ENCODE measurements around the gene CACNA2D1. TPM values are rescaled to one million over a fixed set of nuclear protein-coding genes. Genes with fewer than 3 reads are reported as not detected.

CACNA2D1 gene
- total and polyA plus RNA-seq, 8 donors, result 1.8 to 72.7 (median 5.7) TPM

DNA sequence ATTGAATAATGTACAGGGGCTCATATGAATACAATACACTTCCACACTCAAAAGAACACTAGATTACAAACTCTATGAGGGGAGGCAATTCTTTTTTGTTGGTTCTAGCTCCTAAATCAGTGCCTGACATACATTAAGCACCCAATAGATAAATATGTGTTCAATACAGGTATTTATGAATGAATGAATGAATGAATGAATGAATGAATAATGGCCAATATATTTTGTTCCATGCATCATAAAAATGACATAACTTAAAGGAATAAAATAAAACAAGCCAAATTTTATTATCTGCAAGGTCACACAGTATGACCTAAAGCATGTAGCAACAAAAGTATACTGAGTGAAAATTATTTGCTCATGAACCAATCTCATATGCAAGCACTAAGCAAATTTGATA lies 168.9 kb downstream of the CACNA2D1 start:
- Histone ChIP-seq H3K27me3 (no peaks in the 10 kb centered on the region), H3K36me3 (no peaks in the 10 kb centered on the region), H3K9me3 (no peaks in the 10 kb centered on the region), H3K4me3 (no peak overlapping the region), H3K27ac (no peak overlapping the region), H3K4me1 (no peaks in the 10 kb centered on the region)
- DNase-seq, result no peak
- TF ChIP-seq POLR2A (IDR thresholded peaks at IDR 0.05), result no peak
- TF ChIP-seq, protein P1, sequence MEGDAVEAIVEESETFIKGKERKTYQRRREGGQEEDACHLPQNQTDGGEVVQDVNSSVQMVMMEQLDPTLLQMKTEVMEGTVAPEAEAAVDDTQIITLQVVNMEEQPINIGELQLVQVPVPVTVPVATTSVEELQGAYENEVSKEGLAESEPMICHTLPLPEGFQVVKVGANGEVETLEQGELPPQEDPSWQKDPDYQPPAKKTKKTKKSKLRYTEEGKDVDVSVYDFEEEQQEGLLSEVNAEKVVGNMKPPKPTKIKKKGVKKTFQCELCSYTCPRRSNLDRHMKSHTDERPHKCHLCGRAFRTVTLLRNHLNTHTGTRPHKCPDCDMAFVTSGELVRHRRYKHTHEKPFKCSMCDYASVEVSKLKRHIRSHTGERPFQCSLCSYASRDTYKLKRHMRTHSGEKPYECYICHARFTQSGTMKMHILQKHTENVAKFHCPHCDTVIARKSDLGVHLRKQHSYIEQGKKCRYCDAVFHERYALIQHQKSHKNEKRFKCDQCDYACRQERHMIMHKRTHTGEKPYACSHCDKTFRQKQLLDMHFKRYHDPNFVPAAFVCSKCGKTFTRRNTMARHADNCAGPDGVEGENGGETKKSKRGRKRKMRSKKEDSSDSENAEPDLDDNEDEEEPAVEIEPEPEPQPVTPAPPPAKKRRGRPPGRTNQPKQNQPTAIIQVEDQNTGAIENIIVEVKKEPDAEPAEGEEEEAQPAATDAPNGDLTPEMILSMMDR (IDR thresholded peaks at IDR 0.05), result no peak
- TF ChIP-seq EP300 (IDR thresholded peaks at IDR 0.05), result no peak
- TF ChIP-seq POLR2AphosphoS5 (IDR thresholded peaks at IDR 0.05), result no peak
- intact Hi-C loops (cut with DNase I; ENCODE audit: low total_unique reads), result no loop called here

DNA sequence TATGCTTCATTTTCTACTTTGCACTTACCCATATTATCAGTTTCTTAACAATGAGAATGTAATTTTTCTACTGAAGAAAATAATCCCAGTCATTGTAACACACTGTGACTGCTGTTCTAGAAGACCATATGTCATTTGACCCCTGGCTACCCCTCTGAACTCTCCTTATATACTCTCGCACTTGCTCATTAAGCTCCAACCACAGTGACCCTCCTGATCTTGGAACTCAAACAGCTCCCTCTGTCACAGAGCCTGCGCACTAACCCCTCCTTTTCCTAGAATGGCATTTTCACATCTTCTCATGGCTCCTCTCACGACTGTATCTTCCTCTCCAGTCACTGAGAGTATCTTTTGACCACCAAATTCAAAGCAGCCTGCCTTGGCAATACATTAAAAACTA lies 169.7 kb downstream of the CACNA2D1 start:
- no peak for DNase-seq
- Histone ChIP-seq H3K4me1 (no peaks in the 10 kb centered on the region), H3K27me3 (no peaks in the 10 kb centered on the region), H3K4me3 (no peak overlapping the region), H3K27ac (no peak overlapping the region), H3K9me3 (no peaks in the 10 kb centered on the region), H3K36me3 (no peaks in the 10 kb centered on the region)
- 69 to 78% (median 77%) methylated on average over 3 of the region's 3 CpGs for WGBS, 5 donors
- intact Hi-C loops (cut with DNase I; ENCODE audit: low total_unique reads), result no loop called here
- TF ChIP-seq EP300 (IDR thresholded peaks at IDR 0.05) (no peak), POLR2AphosphoS5 (IDR thresholded peaks at IDR 0.05) (no peak)
- TF ChIP-seq, protein P1 (IDR thresholded peaks at IDR 0.05), result no peak

DNA sequence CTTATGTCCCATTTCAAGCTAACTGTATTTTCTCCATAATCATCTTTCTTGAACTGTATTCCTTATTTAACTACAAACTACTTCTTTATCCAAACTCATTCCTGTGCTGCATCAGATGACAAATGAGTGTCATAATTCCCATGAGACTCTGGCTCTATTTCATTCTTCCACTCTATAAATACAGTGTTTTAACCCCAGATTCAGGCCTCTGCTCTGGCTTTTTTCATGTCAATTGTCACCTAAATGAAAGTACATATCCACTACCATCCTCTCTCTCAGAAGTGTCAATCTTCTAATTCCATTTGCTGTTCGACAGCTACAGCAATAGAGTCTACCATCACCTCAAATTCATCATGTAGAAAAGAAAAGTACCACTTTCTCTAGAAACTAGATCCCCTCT lies 172.7 kb downstream of the CACNA2D1 start:
- TF ChIP-seq POLR2AphosphoS5 (IDR thresholded peaks at IDR 0.05), result no peak
- no peak for TF ChIP-seq POLR2A (IDR thresholded peaks at IDR 0.05)
- no peak for TF ChIP-seq EP300 (IDR thresholded peaks at IDR 0.05)
- TF ChIP-seq, protein P1 (IDR thresholded peaks at IDR 0.05), result no peak
- Histone ChIP-seq H3K27ac (no peak overlapping the region), H3K27me3 (no peaks in the 10 kb centered on the region), H3K36me3 (no peaks in the 10 kb centered on the region), H3K4me3 (no peak overlapping the region), H3K4me1 (no peaks in the 10 kb centered on the region), H3K9me3 (no peaks in the 10 kb centered on the region)
- intact Hi-C loops (cut with DNase I; ENCODE audit: low total_unique reads), result no loop called here
- WGBS, 5 donors, result 81 to 88% (median 87%) methylated on average over 1 of the region's 1 CpG
- DNase-seq, result no peak

DNA sequence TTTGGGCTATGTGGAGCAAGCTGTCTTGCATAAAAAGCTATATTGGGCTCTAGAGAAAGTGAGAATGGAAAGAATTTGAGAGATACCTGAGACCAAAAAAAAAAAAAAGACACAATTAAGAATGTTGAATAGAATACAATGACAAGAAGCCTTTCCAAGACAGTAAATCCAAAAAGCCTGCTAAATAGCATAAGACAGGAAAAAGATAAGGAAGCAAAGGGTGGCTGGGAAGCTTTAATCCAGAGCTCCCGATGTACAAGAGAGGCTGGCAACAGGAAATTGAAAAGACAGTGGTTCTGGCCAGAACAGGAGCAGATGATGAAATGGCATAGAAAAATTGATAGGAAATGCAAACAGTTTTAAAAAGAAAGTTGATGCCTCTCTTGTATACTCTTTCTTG lies 174.9 kb downstream of the CACNA2D1 start:
- no peaks in the 10 kb centered on the region for H3K36me3 ChIP-seq
- WGBS, 5 donors, result 48 to 65% (median 59%) methylated on average over 1 of the region's 1 CpG
- intact Hi-C loops (cut with DNase I; ENCODE audit: low total_unique reads), result no loop called here
- TF ChIP-seq POLR2AphosphoS5 (IDR thresholded peaks at IDR 0.05) (no peak), EP300 (IDR thresholded peaks at IDR 0.05) (no peak), POLR2A (IDR thresholded peaks at IDR 0.05) (no peak)
- TF ChIP-seq, protein P1 (IDR thresholded peaks at IDR 0.05), result no peak
- no peak overlapping the region for H3K27ac ChIP-seq
- no peak overlapping the region for H3K4me3 ChIP-seq
- H3K27me3 ChIP-seq, result no peaks in the 10 kb centered on the region
- H3K9me3 ChIP-seq, result no peaks in the 10 kb centered on the region
- no peaks in the 10 kb centered on the region for H3K4me1 ChIP-seq
- DNase-seq, result no peak

DNA sequence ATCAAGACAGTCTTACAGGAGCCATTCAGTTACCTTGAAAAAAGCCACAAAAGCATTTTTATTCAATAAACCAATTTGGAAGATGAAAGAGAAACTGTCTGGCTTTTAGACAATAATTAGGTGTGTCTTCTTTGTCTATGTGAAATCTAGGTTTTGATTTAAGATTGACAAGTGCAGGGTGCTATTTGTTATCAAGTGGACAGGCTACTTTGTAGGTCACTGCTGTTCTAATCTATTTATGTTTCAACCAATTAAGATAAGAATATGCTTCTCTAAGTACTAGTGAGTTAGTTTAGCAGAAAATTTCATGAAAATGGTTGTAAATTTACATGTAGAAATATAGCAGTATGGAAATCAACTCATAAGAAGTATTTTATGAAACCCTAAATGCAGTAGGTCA lies 177.5 kb downstream of the CACNA2D1 start:
- intact Hi-C loops (cut with DNase I; ENCODE audit: low total_unique reads), result no loop called here
- no peaks in the 10 kb centered on the region for H3K27me3 ChIP-seq
- no peaks in the 10 kb centered on the region for H3K36me3 ChIP-seq
- TF ChIP-seq EP300 (IDR thresholded peaks at IDR 0.05) (no peak), POLR2AphosphoS5 (IDR thresholded peaks at IDR 0.05) (no peak)
- TF ChIP-seq, protein P1 (IDR thresholded peaks at IDR 0.05), result no peak
- H3K9me3 ChIP-seq, result no peaks in the 10 kb centered on the region
- H3K27ac ChIP-seq, result no peak overlapping the region
- no peaks in the 10 kb centered on the region for H3K4me1 ChIP-seq
- H3K4me3 ChIP-seq, result no peak overlapping the region
- DNase-seq, result no peak
